Prostate gland (tissue), 2 donors: ENCODE data around the gene DRC7. TPM values are rescaled to one million over a fixed set of nuclear protein-coding genes. Genes with fewer than 3 reads are reported as not detected.

Experiments used
- DNase-seq: peaks from one replicate; pipeline ENCODE4 v3.0.0-alpha.2; 2019; ENCODE audit warnings: low spot score
- H3K27ac ChIP-seq, 2 donors: fragments of 200-600 bp; sonication (generic); 2 replicates each; pipeline ENCODE4 v1.5.1; 2017 to 2019
- H3K27me3 ChIP-seq: fragments of 200-600 bp; sonication (generic); replicated peaks from 2 replicates; pipeline ENCODE4 v1.5.1; 2019; ENCODE audit not compliant: insufficient read depth
- H3K36me3 ChIP-seq, 2 donors: fragments of 200-600 bp; sonication (generic); 1 replicate in 1 of 2; 2 replicates in 1 of 2; pipeline versions ENCODE4 v1.5.1 to v1.8.1; 2017 to 2019
- H3K4me1 ChIP-seq: fragments of 200-600 bp; sonication (generic); replicated peaks from 2 replicates; pipeline ENCODE4 v1.5.1; 2019
- H3K4me3 ChIP-seq, 2 donors: fragments of 200-600 bp; sonication (generic); 2 replicates each; pipeline ENCODE4 v1.5.1; 2017 to 2019
- H3K9me3 ChIP-seq: fragments of 200-600 bp; sonication (generic); 2 replicates; pipeline ENCODE4 v1.5.1; 2017
- POLR2A ChIP-seq: fragments of 450-650 bp; IDR thresholded peaks from one replicate; pipeline ENCODE4 v1.6.1; 2016; ENCODE audit warnings: antibody characterized with exemption, mild to moderate bottlenecking
- POLR2AphosphoS5 ChIP-seq: sonication (generic); formaldehyde crosslinking; IDR thresholded peaks from one replicate; pipeline ENCODE4 v1.6.1; 2017; ENCODE audit warnings: antibody characterized with exemption
- WGBS: methylation state at CpG from one replicate; pipeline ENCODE4 v1.1.5; 2018; 5-methylcytosine and 5-hydroxymethylcytosine counted together
- intact Hi-C: fragments of 100-400 bp; cut with DNase I; formaldehyde crosslinking; loops from one replicate; pipeline ENCODE4 v1.14.2; 2022
- total RNA-seq, 2 donors: library from RNA; depleted of rRNA; stranded (reverse); fragments of >200 nt; gene quantifications; one replicate each; pipeline ENCODE4 v1.1.0, GENCODE V29; 2016
- TF ChIP-seq, protein P1 (sequence below), 4 experiments: fragments of 200-600 bp in 2 of 4; fragments of 450-650 bp in 2 of 4; sonication (generic) in 2 of 4; IDR thresholded peaks; 1 replicate in 3 of 4; 2 replicates in 1 of 4; pipeline ENCODE4 v1.5.1; 2016 to 2019; ENCODE audit warnings: antibody characterized with exemption in 4 of 4, mild to moderate bottlenecking in 2 of 4, moderate library complexity in 2 of 4

The DRC7 gene
- total RNA-seq, 2 donors from 2014 or later = 5.5 TPM; not detected in 1

DNA sequence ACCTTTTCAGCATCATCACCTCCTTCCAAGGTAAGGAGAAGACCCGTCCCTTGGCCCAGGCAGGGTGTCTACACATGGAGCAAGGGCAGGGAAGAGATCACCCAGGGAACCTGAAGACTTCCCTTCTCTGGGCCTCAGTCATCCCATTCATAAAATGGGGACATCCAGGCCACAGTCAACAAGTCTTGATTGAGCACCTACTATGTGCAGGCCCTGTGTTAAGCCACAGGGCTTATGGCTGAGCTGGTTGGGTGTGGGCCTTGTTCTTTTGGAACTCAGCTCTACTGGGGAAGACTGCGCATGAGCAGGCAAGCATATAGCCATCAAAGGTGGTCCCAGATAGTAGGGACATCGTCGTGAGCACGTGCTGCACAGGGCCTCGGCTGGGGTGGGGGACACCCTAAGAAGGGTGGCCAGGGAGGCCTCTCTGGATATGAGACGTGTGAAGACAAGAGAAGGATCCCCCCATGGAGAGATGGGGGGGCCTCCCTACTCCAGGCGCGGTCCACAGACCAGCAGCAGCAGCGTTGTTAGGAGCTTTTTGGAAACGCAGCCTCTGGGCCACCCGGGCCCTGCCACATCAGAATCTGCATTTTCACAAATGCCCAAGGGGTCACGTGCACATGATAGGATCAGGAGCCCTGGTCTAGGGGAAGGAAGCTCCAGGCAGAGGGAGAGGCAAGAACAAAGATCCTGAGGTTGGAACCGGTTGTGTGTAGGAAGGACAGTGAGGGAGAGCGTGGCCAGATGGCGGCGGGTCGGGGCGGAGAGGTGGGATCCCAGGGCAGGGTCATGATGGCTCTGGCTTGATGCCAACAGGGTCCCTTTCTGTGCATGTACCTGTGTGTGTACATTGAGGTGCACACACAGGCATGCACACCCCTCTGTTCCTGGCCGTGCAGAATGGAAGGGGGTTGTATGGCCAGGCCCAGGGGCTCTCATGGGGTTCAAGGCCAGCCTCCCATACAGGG is 32.4 kb upstream of the DRC7 start:
- TF ChIP-seq, protein P1, sequence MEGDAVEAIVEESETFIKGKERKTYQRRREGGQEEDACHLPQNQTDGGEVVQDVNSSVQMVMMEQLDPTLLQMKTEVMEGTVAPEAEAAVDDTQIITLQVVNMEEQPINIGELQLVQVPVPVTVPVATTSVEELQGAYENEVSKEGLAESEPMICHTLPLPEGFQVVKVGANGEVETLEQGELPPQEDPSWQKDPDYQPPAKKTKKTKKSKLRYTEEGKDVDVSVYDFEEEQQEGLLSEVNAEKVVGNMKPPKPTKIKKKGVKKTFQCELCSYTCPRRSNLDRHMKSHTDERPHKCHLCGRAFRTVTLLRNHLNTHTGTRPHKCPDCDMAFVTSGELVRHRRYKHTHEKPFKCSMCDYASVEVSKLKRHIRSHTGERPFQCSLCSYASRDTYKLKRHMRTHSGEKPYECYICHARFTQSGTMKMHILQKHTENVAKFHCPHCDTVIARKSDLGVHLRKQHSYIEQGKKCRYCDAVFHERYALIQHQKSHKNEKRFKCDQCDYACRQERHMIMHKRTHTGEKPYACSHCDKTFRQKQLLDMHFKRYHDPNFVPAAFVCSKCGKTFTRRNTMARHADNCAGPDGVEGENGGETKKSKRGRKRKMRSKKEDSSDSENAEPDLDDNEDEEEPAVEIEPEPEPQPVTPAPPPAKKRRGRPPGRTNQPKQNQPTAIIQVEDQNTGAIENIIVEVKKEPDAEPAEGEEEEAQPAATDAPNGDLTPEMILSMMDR (IDR thresholded peaks at IDR 0.05) = no peak
- H3K36me3 ChIP-seq = peaks cover 0 to 1% of the 10 kb centered on the region in 2 donors
- no peak overlapping the region for H3K27ac ChIP-seq
- WGBS = 85% methylated on average over 20 of the region's 20 CpGs
- H3K27me3 ChIP-seq = no peaks in the 10 kb centered on the region
- H3K9me3 ChIP-seq = no peaks in the 10 kb centered on the region
- intact Hi-C loops = no loop called here
- no peaks in the 10 kb centered on the region for H3K4me1 ChIP-seq
- no peak overlapping the region for H3K4me3 ChIP-seq
- DNase-seq = no peak

DNA sequence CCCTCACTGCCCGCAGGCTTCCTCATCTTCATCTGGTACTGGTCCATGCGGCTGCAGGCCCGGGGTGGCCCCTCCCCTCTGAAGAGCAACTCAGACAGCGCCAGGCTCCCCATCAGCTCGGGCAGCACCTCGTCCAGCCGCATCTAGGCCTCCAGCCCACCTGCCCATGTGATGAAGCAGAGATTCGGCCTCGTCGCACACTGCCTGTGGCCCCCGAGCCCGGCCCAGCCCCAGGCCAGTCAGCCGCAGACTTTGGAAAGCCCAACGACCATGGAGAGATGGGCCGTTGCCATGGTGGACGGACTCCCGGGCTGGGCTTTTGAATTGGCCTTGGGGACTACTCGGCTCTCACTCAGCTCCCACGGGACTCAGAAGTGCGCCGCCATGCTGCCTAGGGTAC is 31.2 kb upstream of the DRC7 start:
- WGBS = 85% methylated on average over 21 of the region's 21 CpGs
- intact Hi-C loops = no loop called here
- H3K9me3 ChIP-seq = no peaks in the 10 kb centered on the region
- no peaks in the 10 kb centered on the region for H3K27me3 ChIP-seq
- DNase-seq = no peak
- no peak overlapping the region for H3K4me3 ChIP-seq
- TF ChIP-seq, protein P1 (IDR thresholded peaks at IDR 0.05) = no peak
- TF ChIP-seq POLR2A = no peak
- no peak for TF ChIP-seq POLR2AphosphoS5
- H3K36me3 ChIP-seq = no peaks in the 10 kb centered on the region
- no peak overlapping the region for H3K27ac ChIP-seq
- H3K4me1 ChIP-seq = no peaks in the 10 kb centered on the region

DNA sequence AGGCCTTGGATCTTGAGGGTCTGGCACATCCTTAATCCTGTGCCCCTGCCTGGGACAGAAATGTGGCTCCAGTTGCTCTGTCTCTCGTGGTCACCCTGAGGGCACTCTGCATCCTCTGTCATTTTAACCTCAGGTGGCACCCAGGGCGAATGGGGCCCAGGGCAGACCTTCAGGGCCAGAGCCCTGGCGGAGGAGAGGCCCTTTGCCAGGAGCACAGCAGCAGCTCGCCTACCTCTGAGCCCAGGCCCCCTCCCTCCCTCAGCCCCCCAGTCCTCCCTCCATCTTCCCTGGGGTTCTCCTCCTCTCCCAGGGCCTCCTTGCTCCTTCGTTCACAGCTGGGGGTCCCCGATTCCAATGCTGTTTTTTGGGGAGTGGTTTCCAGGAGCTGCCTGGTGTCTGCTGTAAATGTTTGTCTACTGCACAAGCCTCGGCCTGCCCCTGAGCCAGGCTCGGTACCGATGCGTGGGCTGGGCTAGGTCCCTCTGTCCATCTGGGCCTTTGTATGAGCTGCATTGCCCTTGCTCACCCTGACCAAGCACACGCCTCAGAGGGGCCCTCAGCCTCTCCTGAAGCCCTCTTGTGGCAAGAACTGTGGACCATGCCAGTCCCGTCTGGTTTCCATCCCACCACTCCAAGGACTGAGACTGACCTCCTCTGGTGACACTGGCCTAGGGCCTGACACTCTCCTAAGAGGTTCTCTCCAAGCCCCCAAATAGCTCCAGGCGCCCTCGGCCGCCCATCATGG is 30.5 kb upstream of the DRC7 start:
- no peak overlapping the region for H3K4me3 ChIP-seq
- H3K4me1 ChIP-seq = no peaks in the 10 kb centered on the region
- H3K36me3 ChIP-seq = no peaks in the 10 kb centered on the region
- no peak overlapping the region for H3K27ac ChIP-seq
- DNase-seq = no peak
- 79% methylated on average over 15 of the region's 15 CpGs for WGBS
- TF ChIP-seq POLR2A (no peak), POLR2AphosphoS5 (no peak)
- TF ChIP-seq, protein P1 (IDR thresholded peaks at IDR 0.05) = no peak
- H3K9me3 ChIP-seq = no peaks in the 10 kb centered on the region
- H3K27me3 ChIP-seq = no peaks in the 10 kb centered on the region
- intact Hi-C loops = no loop called here

DNA sequence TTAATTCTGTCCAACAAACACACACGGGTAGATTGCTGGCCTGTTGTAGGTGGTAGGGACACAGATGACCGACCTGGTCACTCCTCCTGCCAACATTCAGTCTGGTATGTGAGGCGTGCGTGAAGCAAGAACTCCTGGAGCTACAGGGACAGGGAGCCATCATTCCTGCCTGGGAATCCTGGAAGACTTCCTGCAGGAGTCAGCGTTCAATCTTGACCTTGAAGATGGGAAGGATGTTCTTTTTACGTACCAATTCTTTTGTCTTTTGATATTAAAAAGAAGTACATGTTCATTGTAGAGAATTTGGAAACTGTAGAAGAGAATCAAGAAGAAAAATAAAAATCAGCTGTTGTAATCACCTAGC is 30.0 kb upstream of the DRC7 start:
- H3K27me3 ChIP-seq = no peaks in the 10 kb centered on the region
- no peaks in the 10 kb centered on the region for H3K36me3 ChIP-seq
- H3K4me3 ChIP-seq = no peak overlapping the region
- DNase-seq = no peak
- intact Hi-C loops = no loop called here
- no peaks in the 10 kb centered on the region for H3K9me3 ChIP-seq
- H3K4me1 ChIP-seq = no peaks in the 10 kb centered on the region
- WGBS = 82% methylated on average over 6 of the region's 6 CpGs
- TF ChIP-seq, protein P1 (IDR thresholded peaks at IDR 0.05) = no peak
- TF ChIP-seq POLR2A (no peak), POLR2AphosphoS5 (no peak)
- no peak overlapping the region for H3K27ac ChIP-seq
